OCI-M1 (cell line): ENCODE measurements around the gene CD28.
A peak's percentile ranks its signal among the peaks of the same experiment; 100 is the strongest.
"Not testable (repeated sequence)": the region's sequence is repeated elsewhere in the genome, so short reads cannot be mapped to it uniquely, and the experiment has no call there.

Experiments used
- DNase-seq: peaks from one replicate; lab custom pipeline; 2025; lab: John Stamatoyannopoulos, UW

The CD28 gene

GRCh38 chr2:203748331-203749126 lies 42.1 kb downstream of the CD28 start:
- DNase-seq: no peak

- DNase-seq: no peak
These were observed 44.1 kb downstream of the CD28 start for GRCh38 chr2:203750346-203751068.

- DNase-seq: peak; percentile 42
These were observed 45.3 kb downstream of the CD28 start for GRCh38 chr2:203751685-203752271.

- DNase-seq: no peak
These were observed 49.7 kb downstream of the CD28 start for GRCh38 chr2:203756161-203756560.

GRCh38 chr2:203758841-203759689 lies 52.6 kb downstream of the CD28 start:
- DNase-seq: no peak

GRCh38 chr2:203759690-203760365 lies 53.4 kb downstream of the CD28 start:
- no peak for DNase-seq

GRCh38 chr2:203761121-203761520 lies 54.7 kb downstream of the CD28 start:
- no peak for DNase-seq

GRCh38 chr2:203763241-203763937 lies 57.0 kb downstream of the CD28 start:
- no peak for DNase-seq

- no peak for DNase-seq
These were observed 57.7 kb downstream of the CD28 start for GRCh38 chr2:203763938-203764664.

- DNase-seq: no peak
These were observed 66.2 kb downstream of the CD28 start for GRCh38 chr2:203772456-203773165.

- DNase-seq: no peak
These were observed 68.3 kb downstream of the CD28 start for GRCh38 chr2:203774760-203775159.

GRCh38 chr2:203775684-203776083 lies 69.2 kb downstream of the CD28 start:
- DNase-seq: no peak

- no peak for DNase-seq
These were observed 70.6 kb downstream of the CD28 start for GRCh38 chr2:203777030-203777429.

GRCh38 chr2:203779477-203780073 lies 73.1 kb downstream of the CD28 start:
- not testable (repeated sequence) for DNase-seq

GRCh38 chr2:203780231-203780630 lies 73.8 kb downstream of the CD28 start:
- DNase-seq: no peak

- DNase-seq: no peak
These were observed 74.7 kb downstream of the CD28 start for GRCh38 chr2:203781151-203781550.

- DNase-seq: peak; percentile 74
These were observed 76.0 kb downstream of the CD28 start for GRCh38 chr2:203782262-203782976.

- no peak for DNase-seq
These were observed 77.2 kb downstream of the CD28 start for GRCh38 chr2:203783496-203784203.
